ENCODE measurements around the gene TM4SF1. TPM values are rescaled to one million over a fixed set of nuclear protein-coding genes. Genes with fewer than 3 reads are reported as not detected.

The TM4SF1 gene
- total and polyA plus RNA-seq, 2 donors (not counting 3 experiments of a cell fraction or from before 2014, with no cell fraction given), result 559 to 1,407 TPM

- Histone ChIP-seq H3K4me1 (ENCODE audit: control insufficient read depth, extremely low read depth, insufficient read depth, low read length) (peaks cover 50% of the 10 kb centered on the region), H3K27ac (ENCODE audit: insufficient read depth, low read depth, low read length) (no peak overlapping the region), H4K20me1 (replicated peaks; ENCODE audit: control insufficient read depth, extremely low read depth, insufficient read depth, low read length) (no peaks in the 10 kb centered on the region), H2AFZ (ENCODE audit: low read depth, low read length) (no peak overlapping the region), H3K79me2 (ENCODE audit: control insufficient read depth, insufficient read depth, low read length) (no peaks in the 10 kb centered on the region), H3K27me3 (ENCODE audit: control insufficient read depth in 2 of 2, insufficient read depth in 2 of 2, low read length in 2 of 2) (no peaks in the 10 kb centered on the region), H3K9me1 (replicated peaks; ENCODE audit: control insufficient read depth, extremely low read depth, insufficient read depth, low read length) (no peaks in the 10 kb centered on the region), H3K4me2 (ENCODE audit: insufficient read depth, low read length) (no peak overlapping the region), H3K36me3 (ENCODE audit: control insufficient read depth in 2 of 2, extremely low read depth in 1 of 2, insufficient read depth in 2 of 2, low read length in 2 of 2) (no peaks in the 10 kb centered on the region), H3K9ac (replicated peaks; ENCODE audit: extremely low read depth, insufficient read depth, low read length) (no peak overlapping the region), H3K4me3 (replicated peaks in 1 of 3; ENCODE audit: insufficient read depth in 1 of 3, low read depth in 1 of 3, low read length in 3 of 3) (no peak overlapping the region), H3K9me3 (replicated peaks; ENCODE audit: control insufficient read depth, insufficient read depth, low read length) (no peaks in the 10 kb centered on the region)
- ChIA-PET CTCF (interaction anchor here (1.7 kb wide), 1 partner anchor 76 kb away, joined by 3 read pairs; no protein-coding TSS in a partner anchor), POLR2A (no interaction called here)
- dilution Hi-C loops (cut with MboI; ENCODE audit: extremely low pct_ligation_motif_present, low sequenced_read_pairs), result no loop called here
- TF ChIP-seq CTCF (IDR thresholded peaks at IDR 0.05; ENCODE audit: extremely low read depth in 1 of 2, insufficient read depth in 1 of 2, low read depth in 1 of 2, low read length in 2 of 2), result no peak
- no peak for TF ChIP-seq GATA2 (IDR thresholded peaks at IDR 0.05; ENCODE audit: insufficient read depth, insufficient read length, low read depth, low read length)
- TF ChIP-seq POLR2AphosphoS5 (IDR thresholded peaks at IDR 0.05; ENCODE audit: insufficient read depth, low read depth, low read length), result no peak
- no peak for TF ChIP-seq JUN (IDR thresholded peaks at IDR 0.05; ENCODE audit: borderline replicate concordance, insufficient read depth, insufficient read length, low read depth)
- no peak for TF ChIP-seq MAX (IDR thresholded peaks at IDR 0.05; ENCODE audit: insufficient read depth, insufficient read length)
- TF ChIP-seq MYC (IDR thresholded peaks at IDR 0.05; ENCODE audit: low read depth, low read length), result no peak
- DNase-seq (ENCODE audit: low read depth, low spot score), result no peak
- intact Hi-C loops (cut with micrococcal nuclease), result no loop called here
- no TSS peak for BruUV-seq (replicated peaks)
- FAIRE-seq, result no peak
Measured at GRCh38 chr3:149397528-149397927, 20.1 kb upstream of the TM4SF1 start.

Measured in endothelial cell of umbilical vein (primary cell).